ENCODE data around the gene FGA. TPM values are rescaled to one million over a fixed set of nuclear protein-coding genes. Genes with fewer than 3 reads are reported as not detected.

The FGA gene
- total RNA-seq, 1 experiment from 2014 or later = not detected

GRCh38 chr4:154630324-154630723, 39.8 kb upstream of the FGA start:
- no TSS peak for BruUV-seq (replicated peaks)

GRCh38 chr4:154626793-154627484, 36.4 kb upstream of the FGA start:
- Histone ChIP-seq H3K4me1 (ENCODE audit: insufficient read depth, low read length, poor library complexity, severe bottlenecking) (no peaks in the 10 kb centered on the region), H3K36me3 (ENCODE audit: insufficient read depth, low read length, poor library complexity, severe bottlenecking) (no peaks in the 10 kb centered on the region), H3K4me3 (ENCODE audit: low read depth, low read length, poor library complexity, severe bottlenecking) (no peak overlapping the region), H3K9me3 (ENCODE audit: low read depth, low read length, poor library complexity, severe bottlenecking) (no peaks in the 10 kb centered on the region), H3K27ac (ENCODE audit: low read depth, low read length, poor library complexity, severe bottlenecking) (no peak overlapping the region), H3K27me3 (replicated peaks; ENCODE audit: insufficient read depth, low read depth, low read length, poor library complexity) (no peaks in the 10 kb centered on the region)
- peak; percentile 69 for DNase-seq (ENCODE audit: low spot score)
- CTCF ChIA-PET = interaction anchor here (0.8 to 1.3 kb wide), 2 partner anchors 12 to 68 kb away, joined by 3 read pairs; no protein-coding TSS in a partner anchor
- BruUV-seq (replicated peaks) = no TSS peak
- intact Hi-C loops (cut with micrococcal nuclease; ENCODE audit: unreplicated experiment) = loop anchor here (5.0 kb wide), 1 partner anchor 300 kb away; no protein-coding TSS in a partner anchor
- POLR2A ChIA-PET (ENCODE audit: low non-redundant PET) = no interaction called here
- TF ChIP-seq EZH2 (IDR thresholded peaks at IDR 0.05; ENCODE audit: borderline replicate concordance, low read depth, low read length, poor library complexity, severe bottlenecking) = no peak
- TF ChIP-seq CTCF (conservative IDR thresholded peaks at IDR 0.05; ENCODE audit: low read depth, low read length) = peak; percentile 74

More at GRCh38 chr4:154630324-154630723, 39.8 kb upstream of the FGA start:
- intact Hi-C loops (cut with micrococcal nuclease; ENCODE audit: unreplicated experiment) = loop anchor here (10.0 kb wide), 1 partner anchor 744 kb away; the partner anchor contains the start of gene MAP9
- CTCF ChIA-PET = no interaction called here
- H3K4me1 ChIP-seq (ENCODE audit: insufficient read depth, low read length, poor library complexity, severe bottlenecking) = no peaks in the 10 kb centered on the region
- H3K27me3 ChIP-seq (replicated peaks; ENCODE audit: insufficient read depth, low read depth, low read length, poor library complexity) = no peaks in the 10 kb centered on the region
- H3K9me3 ChIP-seq (ENCODE audit: low read depth, low read length, poor library complexity, severe bottlenecking) = no peaks in the 10 kb centered on the region
- TF ChIP-seq CTCF (conservative IDR thresholded peaks at IDR 0.05; ENCODE audit: low read depth, low read length) = no peak
- no peak for TF ChIP-seq EZH2 (IDR thresholded peaks at IDR 0.05; ENCODE audit: borderline replicate concordance, low read depth, low read length, poor library complexity, severe bottlenecking)
- POLR2A ChIA-PET (ENCODE audit: low non-redundant PET) = no interaction called here
- no peak for DNase-seq (ENCODE audit: low spot score)
- H3K4me3 ChIP-seq (ENCODE audit: low read depth, low read length, poor library complexity, severe bottlenecking) = no peak overlapping the region
- H3K27ac ChIP-seq (ENCODE audit: low read depth, low read length, poor library complexity, severe bottlenecking) = no peak overlapping the region
- no peaks in the 10 kb centered on the region for H3K36me3 ChIP-seq (ENCODE audit: insufficient read depth, low read length, poor library complexity, severe bottlenecking)

GRCh38 chr4:154625971-154626370, 35.4 kb upstream of the FGA start:
- no peaks in the 10 kb centered on the region for H3K9me3 ChIP-seq (ENCODE audit: low read depth, low read length, poor library complexity, severe bottlenecking)
- H3K27ac ChIP-seq (ENCODE audit: low read depth, low read length, poor library complexity, severe bottlenecking) = no peak overlapping the region
- H3K27me3 ChIP-seq (replicated peaks; ENCODE audit: insufficient read depth, low read depth, low read length, poor library complexity) = no peaks in the 10 kb centered on the region
- no peak for TF ChIP-seq EZH2 (IDR thresholded peaks at IDR 0.05; ENCODE audit: borderline replicate concordance, low read depth, low read length, poor library complexity, severe bottlenecking)
- TF ChIP-seq CTCF (conservative IDR thresholded peaks at IDR 0.05; ENCODE audit: low read depth, low read length) = no peak
- H3K36me3 ChIP-seq (ENCODE audit: insufficient read depth, low read length, poor library complexity, severe bottlenecking) = no peaks in the 10 kb centered on the region
- H3K4me3 ChIP-seq (ENCODE audit: low read depth, low read length, poor library complexity, severe bottlenecking) = no peak overlapping the region
- intact Hi-C loops (cut with micrococcal nuclease; ENCODE audit: unreplicated experiment) = loop anchor here (5.0 kb wide), 1 partner anchor 301 kb away; no protein-coding TSS in a partner anchor
- POLR2A ChIA-PET (ENCODE audit: low non-redundant PET) = no interaction called here
- no peaks in the 10 kb centered on the region for H3K4me1 ChIP-seq (ENCODE audit: insufficient read depth, low read length, poor library complexity, severe bottlenecking)
- CTCF ChIA-PET = interaction anchor here (0.6 to 1.3 kb wide), 2 partner anchors 62 to 67 kb away, joined by 3 to 7 read pairs; no protein-coding TSS in a partner anchor
- no TSS peak for BruUV-seq (replicated peaks)
- no peak for DNase-seq (ENCODE audit: low spot score)

Measured in A673 (cell line).